Measurements from ENCODE around the gene CPN2. TPM values are rescaled to one million over a fixed set of nuclear protein-coding genes. Genes with fewer than 3 reads are reported as not detected.

CPN2 gene
- polyA plus RNA-seq, 2 of the 4 experiments (the other 2 are of a cell fraction) = not detected

DNA sequence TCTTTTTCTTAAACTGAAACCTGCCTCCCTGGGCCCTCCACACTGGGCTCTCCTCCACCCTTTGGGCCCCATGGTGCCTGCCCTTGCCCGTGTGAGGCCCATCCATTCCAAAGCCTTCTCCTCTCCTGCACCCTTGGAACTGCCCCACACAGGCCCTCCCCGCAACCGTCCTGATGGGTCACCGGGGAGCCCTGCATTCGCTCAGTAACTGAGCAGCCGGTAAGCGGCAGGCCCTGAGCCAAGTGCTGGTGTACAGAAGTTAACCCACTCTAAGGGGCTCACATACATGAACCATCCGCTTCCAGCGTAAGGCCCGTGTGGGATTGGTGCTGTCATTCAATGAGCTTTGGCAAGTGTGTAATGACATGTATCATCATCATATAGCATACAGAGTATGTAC is 23.8 kb upstream of the CPN2 start:
- no peak for DNase-seq (ENCODE audit: low read depth in 1 of 2, low spot score in 1 of 2)
- TF ChIP-seq RAD21 (conservative IDR thresholded peaks at IDR 0.05 in 1 of 2, IDR thresholded peaks at IDR 0.05 in 1 of 2) (no peak), RARB (CRISPR knock-in tag; IDR thresholded peaks at IDR 0.05) (no peak), JUN (IDR thresholded peaks at IDR 0.05) (no peak)
- no peak for ATAC-seq
- H3K27ac ChIP-seq = no peak overlapping the region
- FAIRE-seq = no peak
- no peak overlapping the region for H3K4me3 ChIP-seq
- CTCF ChIA-PET = interaction anchor here (0.6 to 1.2 kb wide), 3 partner anchors 20 to 710 kb away, joined by 3 to 5 read pairs (median 3); no protein-coding TSS in a partner anchor
- POLR2A ChIA-PET = no interaction called here
- no peaks in the 10 kb centered on the region for H3K4me1 ChIP-seq
- H3K9me3 ChIP-seq = no peaks in the 10 kb centered on the region
- H3K4me2 ChIP-seq = no peak overlapping the region
- WGBS (ENCODE audit: missing lambda C conversion rate) = 79% methylated on average over 5 of the region's 10 CpGs

DNA sequence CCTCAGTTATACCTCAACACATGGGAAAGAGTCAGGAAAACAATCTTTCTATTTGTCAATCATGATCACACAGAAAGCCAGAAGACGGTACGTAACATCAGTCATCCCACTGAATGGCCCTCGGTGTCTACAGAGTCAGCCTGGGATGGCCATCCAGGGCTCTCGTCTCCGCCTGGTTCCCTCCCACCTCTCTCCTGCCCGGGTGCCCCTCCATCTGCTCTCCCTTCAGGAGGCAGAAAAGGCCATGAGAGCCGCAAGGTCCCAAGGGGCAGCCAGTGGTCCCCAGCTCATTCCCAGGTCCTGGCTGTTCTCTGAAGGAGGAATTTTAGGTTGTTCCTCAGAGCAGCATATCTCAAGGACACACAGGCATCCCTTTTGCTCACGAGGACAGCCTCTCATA is 22.8 kb upstream of the CPN2 start:
- TF ChIP-seq FOSB (CRISPR knock-in tag; IDR thresholded peaks at IDR 0.05) = no peak
- TF ChIP-seq CEBPB (IDR thresholded peaks at IDR 0.05) = no peak
- TF ChIP-seq HES2 (IDR thresholded peaks at IDR 0.05) = no peak
- TF ChIP-seq CHD2 (IDR thresholded peaks at IDR 0.05; ENCODE audit: low read length, partially characterized antibody) = no peak
- TF ChIP-seq BHLHE40 (IDR thresholded peaks at IDR 0.05; ENCODE audit: low read depth, low read length) = no peak
- TF ChIP-seq CHD4 (IDR thresholded peaks at IDR 0.05; ENCODE audit: borderline replicate concordance) = no peak
- TF ChIP-seq FOXS1 (CRISPR knock-in tag; IDR thresholded peaks at IDR 0.05) = no peak
- no peak for TF ChIP-seq CBX8 (IDR thresholded peaks at IDR 0.05)
- TF ChIP-seq ZFP36 (IDR thresholded peaks at IDR 0.05; ENCODE audit: borderline replicate concordance, partially characterized antibody) = no peak
- no peak for TF ChIP-seq FOSL2 (IDR thresholded peaks at IDR 0.05)
- TF ChIP-seq FOSL2 (CRISPR knock-in tag; IDR thresholded peaks at IDR 0.05) = no peak
- TF ChIP-seq PHF8 (IDR thresholded peaks at IDR 0.05; ENCODE audit: borderline replicate concordance, low read depth) = no peak
- TF ChIP-seq, protein P1, sequence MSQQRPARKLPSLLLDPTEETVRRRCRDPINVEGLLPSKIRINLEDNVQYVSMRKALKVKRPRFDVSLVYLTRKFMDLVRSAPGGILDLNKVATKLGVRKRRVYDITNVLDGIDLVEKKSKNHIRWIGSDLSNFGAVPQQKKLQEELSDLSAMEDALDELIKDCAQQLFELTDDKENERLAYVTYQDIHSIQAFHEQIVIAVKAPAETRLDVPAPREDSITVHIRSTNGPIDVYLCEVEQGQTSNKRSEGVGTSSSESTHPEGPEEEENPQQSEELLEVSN (IDR thresholded peaks at IDR 0.05; ENCODE audit: borderline replicate concordance, low read depth) = no peak
- DNase-seq (ENCODE audit: low read depth in 1 of 2, low spot score in 1 of 2) (no peak), FAIRE-seq (no peak), ATAC-seq (no peak)
- ChIA-PET CTCF (interaction anchor here (1.0 kb wide), 1 partner anchor 21 kb away, joined by 3 read pairs; no protein-coding TSS in a partner anchor), POLR2A (no interaction called here)
- no peaks in the 10 kb centered on the region for H3K9me3 ChIP-seq
- peaks cover 6% of the 10 kb centered on the region; the same call in 1 of the 3 replicates for H3K4me1 ChIP-seq
- no peak overlapping the region for H3K4me2 ChIP-seq
- WGBS (ENCODE audit: missing lambda C conversion rate) = 72% methylated on average over 8 of the region's 8 CpGs
- no peak overlapping the region for H3K4me3 ChIP-seq
- no peak overlapping the region for H3K27ac ChIP-seq

GRCh38 chr3:194373028-194373427 is 21.9 kb upstream of the CPN2 start:
- Histone ChIP-seq H3K4me1 (peaks cover 6% of the 10 kb centered on the region; the same call in 1 of the 3 replicates), H3K27ac (no peak overlapping the region), H3K4me2 (no peak overlapping the region), H3K4me3 (no peak overlapping the region), H3K9me3 (no peaks in the 10 kb centered on the region)
- no peak for FAIRE-seq
- DNase-seq (ENCODE audit: low read depth in 1 of 2, low spot score in 1 of 2) = no peak
- ChIA-PET POLR2A (no interaction called here), CTCF (no interaction called here)
- TF ChIP-seq PHF8 (IDR thresholded peaks at IDR 0.05; ENCODE audit: borderline replicate concordance, low read depth) = no peak
- TF ChIP-seq CEBPB (IDR thresholded peaks at IDR 0.05) = no peak
- no peak for TF ChIP-seq MAZ (IDR thresholded peaks at IDR 0.05; ENCODE audit: borderline replicate concordance, low read depth, low read length)
- ATAC-seq = no peak
- 86% methylated on average over 5 of the region's 14 CpGs for WGBS (ENCODE audit: missing lambda C conversion rate)

GRCh38 chr3:194370753-194371152 is 19.6 kb upstream of the CPN2 start:
- no peak for TF ChIP-seq MAX (IDR thresholded peaks at IDR 0.05)
- no peak for TF ChIP-seq FOSB (CRISPR knock-in tag; IDR thresholded peaks at IDR 0.05)
- no peak for TF ChIP-seq MAFK (IDR thresholded peaks at IDR 0.05; ENCODE audit: partially characterized antibody)
- no peak for TF ChIP-seq SREBF2 (IDR thresholded peaks at IDR 0.05)
- no peak for TF ChIP-seq NFE2L2 (conservative IDR thresholded peaks at IDR 0.05; ENCODE audit: low read length)
- TF ChIP-seq HMGXB4 (CRISPR knock-in tag; IDR thresholded peaks at IDR 0.05; ENCODE audit: borderline replicate concordance) = no peak
- no peak for TF ChIP-seq RFX5 (IDR thresholded peaks at IDR 0.05)
- no peak for TF ChIP-seq FOXS1 (CRISPR knock-in tag; IDR thresholded peaks at IDR 0.05)
- no peak for TF ChIP-seq RCOR1 (IDR thresholded peaks at IDR 0.05; ENCODE audit: low read depth, low read length)
- TF ChIP-seq HES2 (IDR thresholded peaks at IDR 0.05) = no peak
- TF ChIP-seq, protein P2, sequence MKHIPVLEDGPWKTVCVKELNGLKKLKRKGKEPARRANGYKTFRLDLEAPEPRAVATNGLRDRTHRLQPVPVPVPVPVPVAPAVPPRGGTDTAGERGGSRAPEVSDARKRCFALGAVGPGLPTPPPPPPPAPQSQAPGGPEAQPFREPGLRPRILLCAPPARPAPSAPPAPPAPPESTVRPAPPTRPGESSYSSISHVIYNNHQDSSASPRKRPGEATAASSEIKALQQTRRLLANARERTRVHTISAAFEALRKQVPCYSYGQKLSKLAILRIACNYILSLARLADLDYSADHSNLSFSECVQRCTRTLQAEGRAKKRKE (CRISPR knock-in tag; IDR thresholded peaks at IDR 0.05; ENCODE audit: low read depth) = no peak
- no peak for TF ChIP-seq BHLHE40 (IDR thresholded peaks at IDR 0.05; ENCODE audit: low read depth, low read length)
- CTCF ChIA-PET = interaction anchor here (0.7 kb wide), 1 partner anchor 13 kb away, joined by 3 read pairs; no protein-coding TSS in a partner anchor
- no peaks in the 10 kb centered on the region for H3K9me3 ChIP-seq
- no peak overlapping the region for H3K27ac ChIP-seq
- whole genome bisulfite sequencing (ENCODE audit: missing lambda C conversion rate) = 83% methylated on average over 10 of the region's 10 CpGs
- POLR2A ChIA-PET = no interaction called here
- no peak for DNase-seq (ENCODE audit: low read depth in 1 of 2, low spot score in 1 of 2)
- H3K4me1 ChIP-seq = peaks cover 6% of the 10 kb centered on the region; the same call in 1 of the 3 replicates
- FAIRE-seq = no peak
- ATAC-seq = no peak
- no peak overlapping the region for H3K4me2 ChIP-seq
- H3K4me3 ChIP-seq = no peak overlapping the region
